ENCODE data around the gene RAPH1.

- TF ChIP-seq CTCF (conservative IDR thresholded peaks at IDR 0.05) = peak; percentile 9; the same call in 1 of the 2 replicates
- no peak for TF ChIP-seq ZFX (IDR thresholded peaks at IDR 0.05)
Observed at GRCh38 chr2:203394519-203395227, 140.4 kb downstream of the RAPH1 start.

Measured in C4-2B (cell line).